K562 (cell line): ENCODE results near the gene ATG13.

Experiments
- CREBBP ChIP-seq: IDR thresholded peaks from one replicate; pipeline ENCODE4 v1.6.1; 2012; ENCODE audit warnings: low read depth, mild to moderate bottlenecking, control low read depth, inconsistent platforms, low read length
- FOXP1 ChIP-seq: sonication (generic); formaldehyde crosslinking; IDR thresholded peaks from 2 replicates; pipeline ENCODE4 v1.8.0; 2022; ENCODE audit warnings: mild to moderate bottlenecking, missing genetic modification reagents
- POLR2A ChIP-seq: fragments of 450-650 bp; conservative IDR thresholded peaks from 2 replicates; pipeline ENCODE4 v1.6.1; 2016
- POLR3G ChIP-seq: IDR thresholded peaks from 2 replicates; pipeline ENCODE4 v1.6.1; 2011; ENCODE audit not compliant: insufficient read length, insufficient replicate concordance; ENCODE audit errors: extremely low read depth
- RB1 ChIP-seq: fragments of 450-650 bp; IDR thresholded peaks from 2 replicates; pipeline ENCODE4 v1.6.1; 2017; ENCODE audit warnings: low read depth, mild to moderate bottlenecking
- USF2 ChIP-seq: sonication (generic); formaldehyde crosslinking; IDR thresholded peaks from 2 replicates; pipeline ENCODE4 v1.5.0; 2020; ENCODE audit warnings: missing genetic modification reagents
- ZFP36 ChIP-seq: fragments of 150-350 bp; IDR thresholded peaks from 2 replicates; pipeline ENCODE4 v1.6.1; 2018; ENCODE audit warnings: low read length, low read depth; ENCODE audit not compliant: partially characterized antibody
- TF ChIP-seq, protein P1 (sequence below): sonication (generic); formaldehyde crosslinking; IDR thresholded peaks from 2 replicates; pipeline ENCODE4 v1.4.0; 2020; ENCODE audit warnings: mild to moderate bottlenecking, missing genetic modification reagents

- TF ChIP-seq, protein P1, sequence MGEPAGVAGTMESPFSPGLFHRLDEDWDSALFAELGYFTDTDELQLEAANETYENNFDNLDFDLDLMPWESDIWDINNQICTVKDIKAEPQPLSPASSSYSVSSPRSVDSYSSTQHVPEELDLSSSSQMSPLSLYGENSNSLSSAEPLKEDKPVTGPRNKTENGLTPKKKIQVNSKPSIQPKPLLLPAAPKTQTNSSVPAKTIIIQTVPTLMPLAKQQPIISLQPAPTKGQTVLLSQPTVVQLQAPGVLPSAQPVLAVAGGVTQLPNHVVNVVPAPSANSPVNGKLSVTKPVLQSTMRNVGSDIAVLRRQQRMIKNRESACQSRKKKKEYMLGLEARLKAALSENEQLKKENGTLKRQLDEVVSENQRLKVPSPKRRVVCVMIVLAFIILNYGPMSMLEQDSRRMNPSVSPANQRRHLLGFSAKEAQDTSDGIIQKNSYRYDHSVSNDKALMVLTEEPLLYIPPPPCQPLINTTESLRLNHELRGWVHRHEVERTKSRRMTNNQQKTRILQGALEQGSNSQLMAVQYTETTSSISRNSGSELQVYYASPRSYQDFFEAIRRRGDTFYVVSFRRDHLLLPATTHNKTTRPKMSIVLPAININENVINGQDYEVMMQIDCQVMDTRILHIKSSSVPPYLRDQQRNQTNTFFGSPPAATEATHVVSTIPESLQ (CRISPR knock-in tag), result no peak
- TF ChIP-seq POLR2A (no peak), RB1 (no peak), USF2 (CRISPR knock-in tag) (no peak), CREBBP (no peak), POLR3G (no peak), FOXP1 (CRISPR knock-in tag) (no peak), ZFP36 (no peak)
These were observed 20.2 kb downstream of the ATG13 start for GRCh38 chr11:46637546-46637945.
